ENCODE results near the gene SLC7A7.

The SLC7A7 gene

GRCh38 chr14:22842211-22843122 lies 27.2 kb upstream of the SLC7A7 start:
- H3K4me3 ChIP-seq (ENCODE audit: low read depth, low read length) = no peak overlapping the region
- no peak for DNase-seq (ENCODE audit: low read depth)
- no peak for TF ChIP-seq CTCF (conservative IDR thresholded peaks at IDR 0.05; ENCODE audit: low read depth, low read length)

- DNase-seq (ENCODE audit: low read depth) = no peak
- H3K4me3 ChIP-seq (ENCODE audit: low read depth, low read length) = no peak overlapping the region
- no peak for TF ChIP-seq CTCF (conservative IDR thresholded peaks at IDR 0.05; ENCODE audit: low read depth, low read length)
Observed at GRCh38 chr14:22841769-22842168, 26.5 kb upstream of the SLC7A7 start.

GRCh38 chr14:22841311-22841710 lies 26.1 kb upstream of the SLC7A7 start:
- no peak for DNase-seq (ENCODE audit: low read depth)
- no peak for TF ChIP-seq CTCF (conservative IDR thresholded peaks at IDR 0.05; ENCODE audit: low read depth, low read length)
- H3K4me3 ChIP-seq (ENCODE audit: low read depth, low read length) = no peak overlapping the region

- TF ChIP-seq CTCF (conservative IDR thresholded peaks at IDR 0.05; ENCODE audit: low read depth, low read length) = no peak
- peak; percentile 69 for DNase-seq (ENCODE audit: low read depth)
- peak overlapping the region; percentile 97 for H3K4me3 ChIP-seq (ENCODE audit: low read depth, low read length)
Observed at GRCh38 chr14:22839159-22839779, 24.0 kb upstream of the SLC7A7 start.

- DNase-seq (ENCODE audit: low read depth) = peak; percentile 80
- H3K4me3 ChIP-seq (ENCODE audit: low read depth, low read length) = peak overlapping the region; percentile 97
Observed at GRCh38 chr14:22838631-22839041, 23.4 kb upstream of the SLC7A7 start.

GRCh38 chr14:22837750-22838538 lies 22.7 kb upstream of the SLC7A7 start:
- peak overlapping the region; percentile 97 for H3K4me3 ChIP-seq (ENCODE audit: low read depth, low read length)
- no peak for TF ChIP-seq CTCF (conservative IDR thresholded peaks at IDR 0.05; ENCODE audit: low read depth, low read length)
- peak; percentile 73 for DNase-seq (ENCODE audit: low read depth)

More at GRCh38 chr14:22838631-22839041, 23.4 kb upstream of the SLC7A7 start:
- TF ChIP-seq CTCF (conservative IDR thresholded peaks at IDR 0.05; ENCODE audit: low read depth, low read length) = no peak
